AG09319 (cell line): ENCODE results near the gene ARHGAP31.
"Not testable (repeated sequence)": the region's sequence is repeated elsewhere in the genome, so short reads cannot be mapped to it uniquely, and the experiment has no call there.

ENCODE experiments used
- DNase-seq: peaks from one replicate; pipeline ENCODE4 v3.0.0-alpha.2; 2010; ENCODE audit warnings: low read depth; ENCODE audit errors: extremely low read depth
- TF ChIP-seq, protein P1 (sequence below): IDR thresholded peaks from 2 replicates; pipeline ENCODE4 v1.5.1; 2011; ENCODE audit warnings: low read depth, mild to moderate bottlenecking, inconsistent platforms, low read length, moderate library complexity

ARHGAP31 gene

DNA sequence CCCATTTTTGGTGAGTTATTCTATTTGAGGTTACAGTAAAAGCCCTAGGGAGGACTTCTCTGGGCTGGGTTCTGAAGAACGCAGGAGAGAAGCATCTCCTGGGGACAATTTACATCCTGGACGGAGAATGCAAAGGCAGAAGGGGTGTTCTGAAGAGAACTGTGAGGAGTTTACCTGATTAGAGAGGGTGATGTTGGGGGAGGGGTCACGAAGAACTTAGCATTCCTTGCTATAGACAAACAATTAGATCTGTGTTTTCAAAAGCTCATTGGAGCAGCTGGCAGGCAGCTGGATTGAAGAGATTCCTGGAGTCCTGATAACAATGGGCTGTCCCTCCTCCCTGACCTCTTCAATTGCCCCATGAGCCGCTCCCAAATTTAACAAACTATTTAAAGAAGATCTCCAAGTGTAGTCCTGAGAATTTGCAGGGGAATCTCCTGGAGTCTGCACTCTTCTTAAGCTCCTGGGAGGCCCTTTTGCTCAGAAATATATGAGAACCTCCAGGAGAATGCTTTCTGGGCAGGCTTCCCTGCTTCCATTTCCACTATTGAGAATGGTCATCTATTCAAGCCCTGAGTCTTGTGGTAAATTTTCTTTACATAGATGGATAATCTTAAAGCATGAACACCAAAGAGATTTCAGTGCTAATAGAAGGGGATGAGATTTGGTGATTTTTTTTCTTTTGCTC is 55.3 kb downstream of the ARHGAP31 start:
- no peak for DNase-seq
- TF ChIP-seq, protein P1, sequence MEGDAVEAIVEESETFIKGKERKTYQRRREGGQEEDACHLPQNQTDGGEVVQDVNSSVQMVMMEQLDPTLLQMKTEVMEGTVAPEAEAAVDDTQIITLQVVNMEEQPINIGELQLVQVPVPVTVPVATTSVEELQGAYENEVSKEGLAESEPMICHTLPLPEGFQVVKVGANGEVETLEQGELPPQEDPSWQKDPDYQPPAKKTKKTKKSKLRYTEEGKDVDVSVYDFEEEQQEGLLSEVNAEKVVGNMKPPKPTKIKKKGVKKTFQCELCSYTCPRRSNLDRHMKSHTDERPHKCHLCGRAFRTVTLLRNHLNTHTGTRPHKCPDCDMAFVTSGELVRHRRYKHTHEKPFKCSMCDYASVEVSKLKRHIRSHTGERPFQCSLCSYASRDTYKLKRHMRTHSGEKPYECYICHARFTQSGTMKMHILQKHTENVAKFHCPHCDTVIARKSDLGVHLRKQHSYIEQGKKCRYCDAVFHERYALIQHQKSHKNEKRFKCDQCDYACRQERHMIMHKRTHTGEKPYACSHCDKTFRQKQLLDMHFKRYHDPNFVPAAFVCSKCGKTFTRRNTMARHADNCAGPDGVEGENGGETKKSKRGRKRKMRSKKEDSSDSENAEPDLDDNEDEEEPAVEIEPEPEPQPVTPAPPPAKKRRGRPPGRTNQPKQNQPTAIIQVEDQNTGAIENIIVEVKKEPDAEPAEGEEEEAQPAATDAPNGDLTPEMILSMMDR = no peak

DNA sequence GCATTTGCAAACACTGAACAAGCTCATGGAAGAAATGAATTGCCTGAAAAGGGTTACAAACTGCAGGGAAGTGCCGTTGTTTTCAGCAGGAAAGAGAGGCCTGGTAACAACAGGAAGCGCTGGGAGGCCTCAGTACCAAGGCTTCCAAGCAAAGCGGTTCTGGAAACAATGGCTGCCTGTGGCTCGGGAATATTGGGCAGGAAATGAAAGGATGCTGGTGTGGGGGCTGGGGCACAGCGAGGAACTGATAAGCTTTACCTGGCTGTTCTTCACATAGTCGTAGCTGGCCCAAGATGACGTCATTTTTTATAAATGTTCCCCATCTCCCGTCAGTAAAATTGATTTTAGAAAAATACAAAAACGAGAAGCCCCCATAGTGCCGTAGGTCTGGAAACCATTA is 55.9 kb downstream of the ARHGAP31 start:
- DNase-seq = no peak
- TF ChIP-seq, protein P1 = no peak

DNA sequence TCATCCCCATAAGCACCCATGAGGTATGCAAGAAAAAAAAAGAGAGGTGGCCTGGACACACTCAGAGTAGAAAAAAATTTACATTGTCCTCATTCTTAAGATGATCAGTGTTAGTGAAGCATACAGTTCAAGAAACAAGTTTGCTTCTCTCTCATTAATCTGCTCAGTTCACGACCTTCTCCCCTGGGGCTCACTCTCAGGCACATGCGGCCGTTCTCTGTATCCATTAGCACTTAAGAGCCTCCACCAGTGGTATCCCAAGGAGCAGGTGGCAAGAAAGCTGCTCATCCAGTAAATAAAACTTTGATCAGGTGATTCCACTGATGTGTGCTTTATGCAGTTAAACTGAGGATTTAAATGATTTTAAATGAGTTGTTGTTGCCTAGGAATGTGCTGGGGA is 57.4 kb downstream of the ARHGAP31 start:
- TF ChIP-seq, protein P1 = no peak
- DNase-seq = no peak

DNA sequence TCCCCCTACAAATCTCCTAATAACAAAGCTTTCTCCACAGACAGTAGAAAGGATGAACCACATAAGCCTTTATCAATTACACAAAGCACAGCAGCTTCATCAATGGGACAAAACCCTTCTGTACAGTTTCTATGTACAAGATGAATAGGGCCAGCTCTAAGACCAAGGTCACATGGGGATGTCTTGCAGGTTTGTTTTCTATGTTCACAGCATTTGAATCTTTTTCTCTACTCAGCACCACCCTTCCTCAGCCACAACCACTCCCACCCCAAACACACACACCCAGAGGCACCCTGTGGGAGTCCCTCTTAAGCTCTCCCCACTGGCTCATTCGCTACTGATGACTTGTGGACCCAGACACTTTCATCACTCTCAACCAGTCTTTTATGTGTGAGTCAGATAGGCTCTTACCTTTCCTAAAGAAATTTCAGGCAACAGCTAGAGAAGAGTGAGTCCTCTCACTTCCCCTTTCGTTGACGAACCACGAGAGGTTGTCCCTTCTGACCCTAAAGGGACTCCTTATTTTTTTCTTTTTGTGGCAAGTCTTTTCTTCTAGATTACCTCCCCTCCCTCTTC is 57.9 kb downstream of the ARHGAP31 start:
- no peak for DNase-seq
- TF ChIP-seq, protein P1 = no peak

DNA sequence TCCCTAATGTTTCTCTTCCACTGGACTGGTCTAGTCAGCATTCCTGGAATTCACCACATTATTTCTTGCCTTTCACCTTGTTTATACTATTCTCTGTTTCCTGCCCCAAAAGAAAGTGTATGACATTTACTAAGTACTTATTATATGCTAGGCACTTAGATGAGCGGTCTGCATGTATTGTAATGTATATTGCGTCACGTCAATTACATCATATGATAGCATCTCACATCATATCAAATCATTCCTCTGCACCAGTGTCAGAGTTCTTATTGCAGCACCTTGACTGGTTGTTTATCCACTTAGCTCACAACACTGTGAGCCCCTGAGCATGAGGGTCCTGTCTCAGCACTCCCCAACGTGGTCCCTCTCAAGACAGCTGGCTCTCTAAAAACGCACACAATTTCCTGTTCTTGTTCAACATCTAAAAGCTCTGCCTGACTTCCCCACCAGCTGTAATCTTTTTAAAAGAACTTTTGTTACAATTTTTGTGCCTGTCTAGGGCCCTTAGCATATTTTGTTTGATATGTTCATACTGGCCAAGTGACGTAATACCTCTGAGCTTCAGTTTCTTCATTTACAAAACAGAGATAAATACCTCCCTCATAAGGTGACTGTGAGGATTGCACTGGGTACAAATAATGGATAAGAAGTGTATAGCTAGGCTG is 58.8 kb downstream of the ARHGAP31 start:
- DNase-seq = peak; percentile 54
- TF ChIP-seq, protein P1 = peak; percentile 51

DNA sequence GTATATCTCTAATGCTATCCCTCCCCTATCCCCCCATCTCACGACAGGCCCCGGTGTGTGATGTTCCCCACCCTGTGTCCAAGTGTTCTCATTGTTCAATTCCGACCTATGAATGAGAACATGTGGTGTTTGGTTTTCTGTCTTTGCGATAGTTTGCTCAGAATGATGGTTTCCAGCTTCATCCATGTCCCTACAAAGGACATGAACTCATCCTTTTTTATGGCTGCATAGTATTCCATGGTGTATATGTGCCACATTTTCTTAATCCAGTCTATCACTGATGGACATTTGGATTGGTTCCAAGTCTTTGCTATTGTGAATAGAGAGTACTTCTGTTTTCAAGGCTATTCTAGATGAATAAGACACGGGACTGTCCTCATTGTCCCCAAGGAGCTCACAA is 61.4 kb downstream of the ARHGAP31 start:
- not testable (repeated sequence) for DNase-seq

DNA sequence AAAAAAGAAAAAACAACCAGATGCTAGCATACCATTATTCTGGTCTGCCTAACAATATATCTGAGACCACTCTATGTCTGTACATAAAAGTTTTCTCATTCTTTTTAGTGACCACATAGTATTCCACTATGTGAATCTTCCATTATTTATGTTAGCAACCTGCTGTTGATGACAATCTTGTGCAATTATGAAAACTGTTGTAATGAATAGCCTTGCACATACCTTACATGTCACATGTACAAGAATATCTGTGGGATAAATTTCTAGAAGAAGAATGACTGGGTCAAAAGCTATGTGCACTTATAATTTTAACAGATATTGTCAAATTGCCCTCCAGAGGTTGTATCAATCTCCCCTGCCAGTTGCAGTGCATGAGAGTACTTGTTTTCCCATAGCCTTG is 62.5 kb downstream of the ARHGAP31 start:
- TF ChIP-seq, protein P1 = no peak
- DNase-seq = no peak

DNA sequence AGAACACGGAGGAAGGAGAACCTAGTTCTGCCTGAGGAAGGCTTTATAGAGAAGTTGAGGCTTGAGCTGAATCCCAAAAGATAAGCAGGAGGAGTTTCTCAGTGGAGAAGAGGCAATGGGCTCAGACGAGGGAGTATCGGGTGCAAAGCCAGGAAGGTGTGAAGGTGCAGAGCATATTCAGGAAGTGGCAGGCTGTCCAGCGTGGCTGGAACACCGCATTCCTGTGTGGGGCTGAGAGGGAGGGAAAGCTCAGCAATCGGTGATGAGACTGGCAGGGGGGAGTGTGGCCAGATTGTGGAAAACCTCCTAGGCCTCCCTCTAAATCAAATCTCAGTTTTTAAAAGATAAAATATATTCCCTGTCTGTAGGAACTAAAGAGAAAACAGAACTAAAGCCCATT is 63.0 kb downstream of the ARHGAP31 start:
- no peak for DNase-seq
- TF ChIP-seq, protein P1 = no peak
